ENCODE results near the gene UBE2J2.

The UBE2J2 gene

GRCh38 chr1:1230656-1231399, 42.8 kb downstream of the UBE2J2 start:
- Histone ChIP-seq H3K27me3 (ENCODE audit: control insufficient read depth, insufficient read depth, low read length) (no peaks in the 10 kb centered on the region), H3K4me1 (ENCODE audit: control insufficient read depth, insufficient read depth, low read length) (no peaks in the 10 kb centered on the region), H3K36me3 (ENCODE audit: control insufficient read depth, insufficient read depth, low read length) (peaks cover 16% of the 10 kb centered on the region), H3K9ac (ENCODE audit: low read depth, low read length) (peak overlapping the region; percentile 67), H3K4me3 (ENCODE audit: low read depth, low read length) (peak overlapping the region; percentile 57), H3K9me3 (ENCODE audit: control insufficient read depth, insufficient read depth, low read length) (no peaks in the 10 kb centered on the region)

- Histone ChIP-seq H3K4me3 (ENCODE audit: low read depth, low read length) (no peak overlapping the region), H3K4me1 (ENCODE audit: control insufficient read depth, insufficient read depth, low read length) (no peaks in the 10 kb centered on the region), H3K9ac (ENCODE audit: low read depth, low read length) (no peak overlapping the region), H3K27me3 (ENCODE audit: control insufficient read depth, insufficient read depth, low read length) (no peaks in the 10 kb centered on the region), H3K36me3 (ENCODE audit: control insufficient read depth, insufficient read depth, low read length) (peaks cover 14% of the 10 kb centered on the region), H3K9me3 (ENCODE audit: control insufficient read depth, insufficient read depth, low read length) (no peaks in the 10 kb centered on the region)
Observed at GRCh38 chr1:1229770-1230169, 43.9 kb downstream of the UBE2J2 start.

GRCh38 chr1:1228596-1229321, 44.9 kb downstream of the UBE2J2 start:
- H3K9me3 ChIP-seq (ENCODE audit: control insufficient read depth, insufficient read depth, low read length): no peaks in the 10 kb centered on the region
- H3K9ac ChIP-seq (ENCODE audit: low read depth, low read length): no peak overlapping the region
- H3K36me3 ChIP-seq (ENCODE audit: control insufficient read depth, insufficient read depth, low read length): peaks cover 11% of the 10 kb centered on the region
- no peak overlapping the region for H3K4me3 ChIP-seq (ENCODE audit: low read depth, low read length)
- no peaks in the 10 kb centered on the region for H3K27me3 ChIP-seq (ENCODE audit: control insufficient read depth, insufficient read depth, low read length)
- H3K4me1 ChIP-seq (ENCODE audit: control insufficient read depth, insufficient read depth, low read length): no peaks in the 10 kb centered on the region

- Histone ChIP-seq H3K9me3 (ENCODE audit: control insufficient read depth, insufficient read depth, low read length) (no peaks in the 10 kb centered on the region), H3K9ac (ENCODE audit: low read depth, low read length) (no peak overlapping the region), H3K36me3 (ENCODE audit: control insufficient read depth, insufficient read depth, low read length) (peaks cover 13% of the 10 kb centered on the region), H3K4me1 (ENCODE audit: control insufficient read depth, insufficient read depth, low read length) (no peaks in the 10 kb centered on the region), H3K4me3 (ENCODE audit: low read depth, low read length) (no peak overlapping the region), H3K27me3 (ENCODE audit: control insufficient read depth, insufficient read depth, low read length) (no peaks in the 10 kb centered on the region)
Observed at GRCh38 chr1:1228187-1228586, 45.5 kb downstream of the UBE2J2 start.

GRCh38 chr1:1227386-1227785, 46.3 kb downstream of the UBE2J2 start:
- H3K27me3 ChIP-seq (ENCODE audit: control insufficient read depth, insufficient read depth, low read length): no peaks in the 10 kb centered on the region
- no peaks in the 10 kb centered on the region for H3K4me1 ChIP-seq (ENCODE audit: control insufficient read depth, insufficient read depth, low read length)
- H3K36me3 ChIP-seq (ENCODE audit: control insufficient read depth, insufficient read depth, low read length): peaks cover 21% of the 10 kb centered on the region
- H3K9me3 ChIP-seq (ENCODE audit: control insufficient read depth, insufficient read depth, low read length): no peaks in the 10 kb centered on the region
- H3K9ac ChIP-seq (ENCODE audit: low read depth, low read length): no peak overlapping the region
- H3K4me3 ChIP-seq (ENCODE audit: low read depth, low read length): no peak overlapping the region

- no peak overlapping the region for H3K9ac ChIP-seq (ENCODE audit: low read depth, low read length)
- no peaks in the 10 kb centered on the region for H3K27me3 ChIP-seq (ENCODE audit: control insufficient read depth, insufficient read depth, low read length)
- H3K4me1 ChIP-seq (ENCODE audit: control insufficient read depth, insufficient read depth, low read length): no peaks in the 10 kb centered on the region
- H3K36me3 ChIP-seq (ENCODE audit: control insufficient read depth, insufficient read depth, low read length): peaks cover 25% of the 10 kb centered on the region
- H3K4me3 ChIP-seq (ENCODE audit: low read depth, low read length): no peak overlapping the region
- no peaks in the 10 kb centered on the region for H3K9me3 ChIP-seq (ENCODE audit: control insufficient read depth, insufficient read depth, low read length)
Observed at GRCh38 chr1:1226566-1227362, 46.9 kb downstream of the UBE2J2 start.

GRCh38 chr1:1225913-1226312, 47.7 kb downstream of the UBE2J2 start:
- no peak overlapping the region for H3K9ac ChIP-seq (ENCODE audit: low read depth, low read length)
- H3K27me3 ChIP-seq (ENCODE audit: control insufficient read depth, insufficient read depth, low read length): no peaks in the 10 kb centered on the region
- no peak overlapping the region for H3K4me3 ChIP-seq (ENCODE audit: low read depth, low read length)
- no peaks in the 10 kb centered on the region for H3K4me1 ChIP-seq (ENCODE audit: control insufficient read depth, insufficient read depth, low read length)
- H3K36me3 ChIP-seq (ENCODE audit: control insufficient read depth, insufficient read depth, low read length): peaks cover 25% of the 10 kb centered on the region
- H3K9me3 ChIP-seq (ENCODE audit: control insufficient read depth, insufficient read depth, low read length): no peaks in the 10 kb centered on the region

GRCh38 chr1:1225238-1225845, 48.3 kb downstream of the UBE2J2 start:
- Histone ChIP-seq H3K4me1 (ENCODE audit: control insufficient read depth, insufficient read depth, low read length) (no peaks in the 10 kb centered on the region), H3K27me3 (ENCODE audit: control insufficient read depth, insufficient read depth, low read length) (no peaks in the 10 kb centered on the region), H3K9me3 (ENCODE audit: control insufficient read depth, insufficient read depth, low read length) (no peaks in the 10 kb centered on the region), H3K4me3 (ENCODE audit: low read depth, low read length) (no peak overlapping the region), H3K36me3 (ENCODE audit: control insufficient read depth, insufficient read depth, low read length) (peaks cover 25% of the 10 kb centered on the region), H3K9ac (ENCODE audit: low read depth, low read length) (no peak overlapping the region)

- no peak overlapping the region for H3K9ac ChIP-seq (ENCODE audit: low read depth, low read length)
Observed at GRCh38 chr1:1223891-1224290, 49.8 kb downstream of the UBE2J2 start.

GRCh38 chr1:1223321-1223720, 50.3 kb downstream of the UBE2J2 start:
- no peak overlapping the region for H3K9ac ChIP-seq (ENCODE audit: low read depth, low read length)
- no peaks in the 10 kb centered on the region for H3K27me3 ChIP-seq (ENCODE audit: control insufficient read depth, insufficient read depth, low read length)
- no peak overlapping the region for H3K4me3 ChIP-seq (ENCODE audit: low read depth, low read length)
- peaks cover 27% of the 10 kb centered on the region for H3K36me3 ChIP-seq (ENCODE audit: control insufficient read depth, insufficient read depth, low read length)
- H3K9me3 ChIP-seq (ENCODE audit: control insufficient read depth, insufficient read depth, low read length): no peaks in the 10 kb centered on the region
- H3K4me1 ChIP-seq (ENCODE audit: control insufficient read depth, insufficient read depth, low read length): no peaks in the 10 kb centered on the region

More at GRCh38 chr1:1223891-1224290, 49.8 kb downstream of the UBE2J2 start:
- H3K4me1 ChIP-seq (ENCODE audit: control insufficient read depth, insufficient read depth, low read length): no peaks in the 10 kb centered on the region
- H3K27me3 ChIP-seq (ENCODE audit: control insufficient read depth, insufficient read depth, low read length): no peaks in the 10 kb centered on the region
- peaks cover 23% of the 10 kb centered on the region for H3K36me3 ChIP-seq (ENCODE audit: control insufficient read depth, insufficient read depth, low read length)
- H3K4me3 ChIP-seq (ENCODE audit: low read depth, low read length): no peak overlapping the region
- no peaks in the 10 kb centered on the region for H3K9me3 ChIP-seq (ENCODE audit: control insufficient read depth, insufficient read depth, low read length)

GRCh38 chr1:1222575-1223225, 51.0 kb downstream of the UBE2J2 start:
- peaks cover 28% of the 10 kb centered on the region for H3K36me3 ChIP-seq (ENCODE audit: control insufficient read depth, insufficient read depth, low read length)
- no peaks in the 10 kb centered on the region for H3K4me1 ChIP-seq (ENCODE audit: control insufficient read depth, insufficient read depth, low read length)
- no peaks in the 10 kb centered on the region for H3K9me3 ChIP-seq (ENCODE audit: control insufficient read depth, insufficient read depth, low read length)
- no peak overlapping the region for H3K4me3 ChIP-seq (ENCODE audit: low read depth, low read length)
- H3K9ac ChIP-seq (ENCODE audit: low read depth, low read length): no peak overlapping the region
- no peaks in the 10 kb centered on the region for H3K27me3 ChIP-seq (ENCODE audit: control insufficient read depth, insufficient read depth, low read length)
